Pancreas (tissue), 10 donors: Measurements from ENCODE around the gene RNF123. TPM values are rescaled to one million over a fixed set of nuclear protein-coding genes. Genes with fewer than 3 reads are reported as not detected.

Experiments
- ATAC-seq, 4 donors: fragments of 200-7000 bp; cut with Tn5 transposase; one replicate each; pipeline versions ENCODE4 v1.8.0 to v1.9.1; 2020; ENCODE audit warnings: mild to moderate bottlenecking in 4 of 4, moderate library complexity in 4 of 4
- DNase-seq, 6 donors: peaks; one replicate each; pipeline ENCODE4 v3.0.0-alpha.2; 2020
- FAIRE-seq: peaks from 2 replicates; lab custom pipeline; 2012; peaks lifted over from hg19 to GRCh38; lab: Jason Lieb, UNC
- H3K27ac ChIP-seq, 4 donors: fragments of 200-600 bp; sonication (generic); 1 replicate in 3 of 4; 2 replicates in 1 of 4; pipeline versions ENCODE4 v1.5.0 to v1.8.0; 2020
- H3K27me3 ChIP-seq, 4 donors: fragments of 200-600 bp; one replicate each; pipeline ENCODE4 v1.8.0; 2021
- H3K36me3 ChIP-seq, 3 donors: fragments of 200-600 bp; sonication (generic) in 1 of 3; one replicate each; pipeline versions ENCODE4 v1.5.0 to v1.8.0; 2020 to 2021
- H3K4me1 ChIP-seq, 3 donors: fragments of 200-600 bp; one replicate each; pipeline ENCODE4 v1.8.0; 2021
- H3K4me3 ChIP-seq, 4 donors: fragments of 200-600 bp; sonication (generic) in 2 of 4; one replicate each; pipeline versions ENCODE4 v1.5.0 to v1.8.0; 2020 to 2021
- H3K9me3 ChIP-seq, 4 donors: fragments of 200-600 bp; one replicate each; pipeline ENCODE4 v1.8.0; 2021
- CTCF ChIP-seq, 4 donors: fragments of 200-600 bp; sonication (generic) in 3 of 4; IDR thresholded peaks; one replicate each; pipeline versions ENCODE4 v1.5.0 to v1.8.0; 2021; ENCODE audit warnings: antibody characterized with exemption in 4 of 4
- WGBS, 2 donors: extraction: QIAGEN DNeasy Blood & Tissue Kit; methylation state at CpG; one replicate each; pipeline ENCODE4 v1.1.7; 2013; 5-methylcytosine and 5-hydroxymethylcytosine counted together
- intact Hi-C, 3 donors: fragments of 100-400 bp; cut with DNase I; formaldehyde crosslinking; loops; one replicate each; pipeline versions ENCODE4 v1.11.1 to v1.14.2; 2022
- polyA plus RNA-seq, 2 donors: library from polyadenylated mRNA; stranded (reverse); fragments of 200-250 nt; gene quantifications; one replicate each; pipeline ENCODE4 v1.2.3, GENCODE V29; 2013
- total RNA-seq, 6 donors: library from RNA; stranded (reverse); fragmentation: NEBNext Ultra II Directional in 4 of 6; extraction: Animal tissue kit (Norgen Biotek cat#: 25700) in 4 of 6; gene quantifications; one replicate each; pipeline versions ENCODE4 v1.2.1 to v1.2.4, GENCODE V29; 2021 to 2023
- donor health status: healthy with polysubstance abuse.
- donor health status: DM: no; HTN: no; CAD: no; lungs with moderate emphysema.
- donor health status: DM: no; HTN: no; CAD: no.
- donor health status: control.
- donor health status: control.
- donor health status: Bipolar disorder and iron deficiency.
- donor health status: DM: yes; HTN: yes; CAD: no.
- donor health status: DM: no; HTN: no; CAD: no.
- donor health status: DM: no; HTN: no; CAD: no.
- donor health status: DM: yes; HTN: yes; CAD: no.

The RNF123 gene
- total and polyA plus RNA-seq, 8 donors = 13.5 to 27.6 (median 20.6) TPM

GRCh38 chr3:49723628-49724551, 34.5 kb downstream of the RNF123 start, which contains the start of gene GMPPB:
TSS of gene GMPPB (minus strand) at chr3:49723951. CDS start at chr3:49723726, 225 bp downstream.
- Histone ChIP-seq H3K9me3 (no peaks in the 10 kb centered on the region), H3K4me3 (peak within 1 kb of the TSS; percentile 90 to 100 (median 98)), H3K4me1 (peaks cover 4 to 17% (median 10%) of the 10 kb centered on the region in 3 donors), H3K27ac (peak within 1 kb of the TSS; percentile 94 to 100 (median 98)), H3K36me3 (peaks cover 0 to 20% (median 10%) of the 10 kb centered on the region in 3 donors), H3K27me3 (no peaks in the 10 kb centered on the region)
- FAIRE-seq (no peak), DNase-seq (peak; percentile 97 to 99 (median 98)), ATAC-seq (peak; percentile 81 to 88 (median 84))
- 0% methylated on average over 85 to 102 of the region's 102 CpGs for WGBS, 2 donors
- TF ChIP-seq CTCF (IDR thresholded peaks at IDR 0.05) = no peak
- intact Hi-C loops = no loop called here

- no peak for ATAC-seq
- FAIRE-seq = no peak
- Histone ChIP-seq H3K27ac (peak overlapping the region; percentile 94 to 100 (median 98)), H3K27me3 (no peaks in the 10 kb centered on the region), H3K36me3 (peaks cover 0 to 20% (median 10%) of the 10 kb centered on the region in 3 donors), H3K4me1 (peaks cover 4 to 17% (median 10%) of the 10 kb centered on the region in 3 donors), H3K4me3 (peak overlapping the region in 3 of 4 donors; percentile 96 to 100 (median 100)), H3K9me3 (no peaks in the 10 kb centered on the region)
- TF ChIP-seq CTCF (IDR thresholded peaks at IDR 0.05) = no peak
- intact Hi-C loops = no loop called here
- whole genome bisulfite sequencing, 2 donors = 12 to 20% methylated on average over 6 of the region's 6 CpGs
- peak in 5 of 6 donors; percentile 31 to 74 (median 56) for DNase-seq
Measured at GRCh38 chr3:49724586-49724985, 35.2 kb downstream of the RNF123 start.

GRCh38 chr3:49725906-49726681, 36.7 kb downstream of the RNF123 start:
- Histone ChIP-seq H3K27ac (no peak overlapping the region), H3K4me1 (peaks cover 4 to 14% (median 10%) of the 10 kb centered on the region in 3 donors), H3K36me3 (peaks cover 0 to 33% (median 10%) of the 10 kb centered on the region in 3 donors), H3K27me3 (no peaks in the 10 kb centered on the region), H3K9me3 (no peaks in the 10 kb centered on the region), H3K4me3 (no peak overlapping the region)
- TF ChIP-seq CTCF (IDR thresholded peaks at IDR 0.05) = no peak
- no peak for FAIRE-seq
- intact Hi-C loops = no loop called here
- peak in 3 of 6 donors; percentile 34 to 65 (median 50) for DNase-seq
- 72 to 76% methylated on average over 11 of the region's 11 CpGs for WGBS, 2 donors
- no peak for ATAC-seq

- intact Hi-C loops = no loop called here
- ATAC-seq (no peak), FAIRE-seq (no peak), DNase-seq (peak in 2 of 6 donors; percentile 13 to 71)
- Histone ChIP-seq H3K27ac (no peak overlapping the region), H3K27me3 (no peaks in the 10 kb centered on the region), H3K4me1 (peaks cover 4 to 10% (median 10%) of the 10 kb centered on the region in 3 donors), H3K4me3 (no peak overlapping the region), H3K36me3 (peaks cover 0 to 36% (median 8%) of the 10 kb centered on the region in 3 donors), H3K9me3 (no peaks in the 10 kb centered on the region)
- WGBS, 2 donors = 88 to 90% methylated on average over 19 of the region's 19 CpGs
- TF ChIP-seq CTCF (IDR thresholded peaks at IDR 0.05) = no peak
Measured at GRCh38 chr3:49727154-49727923, 38.0 kb downstream of the RNF123 start.
